IMR-90 (cell line): ENCODE measurements around the gene UMODL1. TPM values are rescaled to one million over a fixed set of nuclear protein-coding genes. Genes with fewer than 3 reads are reported as not detected.

Experiments used
- ATAC-seq: fragments of 200-7000 bp; cut with Tn5 transposase; 2 replicates; pipeline ENCODE4 v1.9.1; 2020; ENCODE audit warnings: low read depth, mild to moderate bottlenecking, moderate library complexity
- BruUV-seq: library from RNA; stranded (reverse); fragments of 400-500 nt; replicated peaks from 2 replicates; lab custom pipeline; 2021; lab: Mats Ljungman, UMichigan
- CTCF ChIA-PET: fragments of 300-600 bp; formaldehyde crosslinking; extraction: SDS; loops from one replicate; lab custom pipeline; 2021; ENCODE audit warnings: antibody characterized with exemption; lab: Yijun Ruan, JAX
- POLR2A ChIA-PET: fragments of 300-600 bp; sonication (Branson Sonifier 250); formaldehyde crosslinking; loops from one replicate; lab custom pipeline; 2022; ENCODE audit warnings: antibody characterized with exemption; ENCODE audit not compliant: unreplicated experiment; lab: Charles Lee
- DNase-seq: peaks from one replicate; pipeline ENCODE4 v3.0.0; 2013
- H2AFZ ChIP-seq: replicated peaks from 2 replicates; pipeline ENCODE3; 2013; ENCODE audit warnings: low read length, mild to moderate bottlenecking; ENCODE audit not compliant: poor library complexity
- H2AK5ac ChIP-seq: 2 replicates; pipeline ENCODE4 v1.6.1; 2013; ENCODE audit warnings: low read depth, low read length, inconsistent platforms
- H2AK9ac ChIP-seq: replicated peaks from 2 replicates; pipeline ENCODE3; 2013; ENCODE audit warnings: mild to moderate bottlenecking, low read depth, low read length, moderate library complexity; ENCODE audit not compliant: poor library complexity
- H2BK120ac ChIP-seq: 2 replicates; pipeline ENCODE4 v1.6.1; 2013; ENCODE audit warnings: low read depth, low read length, inconsistent platforms
- H2BK15ac ChIP-seq: 3 replicates; pipeline ENCODE4 v1.6.1; 2013; ENCODE audit warnings: low read depth, low read length, inconsistent platforms
- H2BK20ac ChIP-seq: 2 replicates; pipeline ENCODE4 v1.6.1; 2013; ENCODE audit warnings: low read depth, mild to moderate bottlenecking, inconsistent platforms, low read length, moderate library complexity
- H2BK5ac ChIP-seq: 2 replicates; pipeline ENCODE4 v1.6.1; 2013; ENCODE audit warnings: mild to moderate bottlenecking, low read depth, low read length, inconsistent platforms; ENCODE audit not compliant: poor library complexity, severe bottlenecking
- H3K14ac ChIP-seq: replicated peaks from 2 replicates; pipeline ENCODE4 v1.6.1; 2013; ENCODE audit warnings: low read depth, low read length, inconsistent platforms
- H3K18ac ChIP-seq: 2 replicates; pipeline ENCODE4 v1.6.1; 2013; ENCODE audit warnings: low read depth, low read length, control low read depth
- H3K23ac ChIP-seq: 2 replicates; pipeline ENCODE4 v1.6.1; 2013; ENCODE audit warnings: low read depth, low read length, inconsistent platforms
- H3K27ac ChIP-seq: 2 replicates; pipeline ENCODE4 v1.5.1; 2013; ENCODE audit warnings: mild to moderate bottlenecking, control low read depth, low read length; ENCODE audit not compliant: insufficient read depth
- H3K27me3 ChIP-seq: 2 replicates; pipeline ENCODE4 v1.6.1; 2013; ENCODE audit warnings: low read length; ENCODE audit not compliant: control insufficient read depth, insufficient read depth
- H3K36me3 ChIP-seq: 2 replicates; pipeline ENCODE4 v1.6.1; 2013; ENCODE audit warnings: low read length, mixed read lengths; ENCODE audit not compliant: control insufficient read depth, insufficient read depth
- H3K4ac ChIP-seq: 2 replicates; pipeline ENCODE4 v1.6.1; 2013; ENCODE audit warnings: low read depth, low read length, inconsistent platforms
- H3K4me1 ChIP-seq: 2 replicates; pipeline ENCODE4 v1.6.1; 2013; ENCODE audit warnings: low read length, mixed read lengths; ENCODE audit not compliant: control insufficient read depth, insufficient read depth
- H3K4me2 ChIP-seq: 2 replicates; pipeline ENCODE4 v1.6.1; 2013; ENCODE audit warnings: low read depth, mild to moderate bottlenecking, control low read depth, low read length, moderate library complexity
- H3K4me3 ChIP-seq: 2 replicates; pipeline ENCODE4 v1.5.1; 2013; ENCODE audit warnings: low read depth, mild to moderate bottlenecking, control low read depth, low read length, moderate library complexity; ENCODE audit not compliant: insufficient read depth
- H3K56ac ChIP-seq: 2 replicates; pipeline ENCODE4 v1.6.1; 2013; ENCODE audit warnings: low read length, inconsistent platforms; ENCODE audit not compliant: insufficient read depth; ENCODE audit errors: extremely low read depth
- H3K79me1 ChIP-seq, 2 experiments: 2 replicates each; pipeline ENCODE4 v1.6.1; 2013; ENCODE audit warnings: low read length in 2 of 2, inconsistent platforms in 1 of 2, low read depth in 1 of 2
- H3K9ac ChIP-seq: 2 replicates; pipeline ENCODE4 v1.6.1; 2013; ENCODE audit warnings: low read depth, low read length, control low read depth
- H3K9me1 ChIP-seq: 2 replicates; pipeline ENCODE4 v1.6.1; 2013; ENCODE audit warnings: low read length, inconsistent platforms; ENCODE audit not compliant: insufficient read depth
- H3K9me3 ChIP-seq: 2 replicates; pipeline ENCODE4 v1.6.1; 2013; ENCODE audit warnings: low read length; ENCODE audit not compliant: control insufficient read depth, insufficient read depth
- H4K20me1 ChIP-seq: 2 replicates; pipeline ENCODE4 v1.6.1; 2013; ENCODE audit warnings: low read length, inconsistent platforms; ENCODE audit not compliant: insufficient read depth
- H4K5ac ChIP-seq: 2 replicates; pipeline ENCODE4 v1.6.1; 2013; ENCODE audit warnings: mild to moderate bottlenecking, low read depth, low read length, control low read depth
- H4K8ac ChIP-seq, 2 experiments: 2 replicates each; pipeline ENCODE4 v1.6.1; 2013; ENCODE audit warnings: low read depth in 2 of 2, low read length in 2 of 2, control low read depth in 1 of 2, inconsistent platforms in 1 of 2
- H4K91ac ChIP-seq: 2 replicates; pipeline ENCODE4 v1.6.1; 2013; ENCODE audit warnings: low read depth, low read length, inconsistent platforms; ENCODE audit not compliant: insufficient read depth
- BHLHE40 ChIP-seq: fragments of 150-350 bp; IDR thresholded peaks from 2 replicates; pipeline ENCODE4 v1.6.1; 2016; ENCODE audit warnings: mild to moderate bottlenecking, low read depth, low read length
- CEBPB ChIP-seq: IDR thresholded peaks from 2 replicates; pipeline ENCODE4 v1.6.1; 2012; ENCODE audit warnings: low read depth, low read length, improper control_type of control experiment
- CHD1 ChIP-seq: IDR thresholded peaks from 2 replicates; pipeline ENCODE4 v1.6.1; 2012; ENCODE audit warnings: low read depth, low read length, improper control_type of control experiment
- FOS ChIP-seq: fragments of 150-350 bp; IDR thresholded peaks from 2 replicates; pipeline ENCODE4 v1.6.1; 2016; ENCODE audit warnings: low read depth, low read length
- MAFK ChIP-seq: IDR thresholded peaks from 2 replicates; pipeline ENCODE4 v1.6.1; 2012; ENCODE audit warnings: low read depth, low read length, improper control_type of control experiment
- MAZ ChIP-seq: IDR thresholded peaks from 2 replicates; pipeline ENCODE4 v1.6.1; 2012; ENCODE audit warnings: low read depth, mild to moderate bottlenecking, low read length, improper control_type of control experiment, moderate library complexity, borderline replicate concordance
- MXI1 ChIP-seq: IDR thresholded peaks from 2 replicates; pipeline ENCODE4 v1.6.1; 2012; ENCODE audit warnings: low read depth, mild to moderate bottlenecking, low read length, moderate library complexity, borderline replicate concordance
- NFE2L2 ChIP-seq: fragments of 150-350 bp; IDR thresholded peaks from 2 replicates; pipeline ENCODE4 v1.6.1; 2016; ENCODE audit warnings: low read depth, mild to moderate bottlenecking, low read length
- POLR2A ChIP-seq: IDR thresholded peaks from 2 replicates; pipeline ENCODE4 v1.6.1; 2012; ENCODE audit warnings: mild to moderate bottlenecking, low read depth, low read length
- RAD21 ChIP-seq: IDR thresholded peaks from 2 replicates; pipeline ENCODE4 v1.6.1; 2012; ENCODE audit warnings: low read length, improper control_type of control experiment
- RCOR1 ChIP-seq: IDR thresholded peaks from 2 replicates; pipeline ENCODE4 v1.6.1; 2012; ENCODE audit warnings: mild to moderate bottlenecking, low read length, improper control_type of control experiment; ENCODE audit not compliant: insufficient replicate concordance
- RFX5 ChIP-seq: IDR thresholded peaks from 2 replicates; pipeline ENCODE4 v1.8.0; 2012; ENCODE audit warnings: low read depth, mild to moderate bottlenecking, low read length, moderate library complexity
- SMC3 ChIP-seq: fragments of 150-350 bp; IDR thresholded peaks from 2 replicates; pipeline ENCODE4 v1.6.1; 2016; ENCODE audit warnings: low read depth, mild to moderate bottlenecking, antibody characterized with exemption, low read length, moderate library complexity
- WGBS, 2 experiments: methylation state at CpG; one replicate each; pipeline versions ENCODE4 v1.1.5 to v1.1.7; 2013; ENCODE audit warnings: missing lambda C conversion rate in 2 of 2; ENCODE audit not compliant: insufficient read length in 1 of 2; ENCODE audit errors: extremely low coverage in 2 of 2; 5-methylcytosine and 5-hydroxymethylcytosine counted together
- dilution Hi-C: fragments of 300-500 bp; cut with HindIII; formaldehyde crosslinking; loops from one replicate; pipeline ENCODE4 v1.14.3; 2018; ENCODE audit warnings: low sequenced_read_pairs; ENCODE audit not compliant: unreplicated experiment
- in situ Hi-C: fragments of 300-500 bp; cut with MboI; formaldehyde crosslinking; loops from 3 replicates; pipeline ENCODE4 v1.14.3; 2019; ENCODE audit warnings: low sequenced_read_pairs, inconsistent platforms, mixed read lengths
- intact Hi-C: fragments of 100-400 bp; cut with micrococcal nuclease; formaldehyde crosslinking; loops from 2 replicates; pipeline ENCODE4 v1.10.0; 2022
- polyA plus RNA-seq, 3 experiments: library from polyadenylated mRNA; depleted of rRNA; stranded (reverse); fragments of >200 nt; gene quantifications; 2 replicates each; pipeline ENCODE4 v1.2.3, GENCODE V29; 2012; ENCODE audit warnings: low replicate concordance in 1 of 3
- total RNA-seq: library from RNA; depleted of rRNA; stranded (reverse); fragments of >200 nt; gene quantifications from 2 replicates; pipeline ENCODE4 v1.2.3, GENCODE V29; 2012
- TF ChIP-seq, protein P1 (sequence below): conservative IDR thresholded peaks from 2 replicates; pipeline ENCODE4 v1.5.1; 2012; ENCODE audit warnings: mild to moderate bottlenecking, low read depth, low read length, improper control_type of control experiment
- TF ChIP-seq, protein P2 (sequence below): fragments of 150-350 bp; IDR thresholded peaks from 2 replicates; pipeline ENCODE4 v1.6.1; 2017; ENCODE audit warnings: mild to moderate bottlenecking, antibody characterized with exemption, low read length, low read depth

UMODL1 gene
- total and polyA plus RNA-seq, 2 of the 4 experiments (the other 2 are of a cell fraction): 0.02 TPM; not detected in 1

DNA sequence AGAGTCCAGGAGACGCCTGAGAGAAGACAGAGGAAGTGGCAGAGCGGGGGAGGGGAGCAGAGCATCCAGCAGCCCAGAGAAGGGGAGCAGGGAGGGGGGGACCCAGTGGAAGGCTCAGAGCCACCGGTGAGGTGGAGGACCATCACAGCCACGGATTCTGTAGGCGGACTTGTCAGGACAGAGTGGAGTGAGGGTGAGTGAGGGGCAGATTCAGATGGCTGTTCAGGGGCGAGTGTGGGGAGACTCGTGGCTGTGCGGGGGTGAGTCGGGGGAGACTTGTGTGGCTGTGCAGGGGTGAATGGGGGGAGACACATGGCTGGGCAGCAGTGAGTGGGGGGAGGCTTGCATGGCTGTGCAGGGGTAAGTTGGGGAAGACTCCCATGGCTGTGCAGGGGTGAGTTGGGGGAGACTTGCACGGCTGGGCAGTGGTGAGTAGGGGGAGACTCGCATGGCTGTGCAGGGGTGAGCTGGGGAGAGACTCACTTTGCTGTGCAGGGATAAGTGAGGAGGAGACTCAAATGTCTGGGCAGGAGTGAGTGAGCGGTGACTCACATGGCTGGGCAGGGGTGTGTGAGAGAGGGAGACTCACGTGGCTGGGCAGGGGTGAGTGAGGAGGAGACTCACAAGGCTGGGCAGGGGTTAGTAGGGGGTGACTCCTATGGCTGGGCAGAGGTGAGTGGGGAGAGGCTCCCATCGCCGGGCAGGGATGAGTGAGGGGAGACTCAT is 91.0 kb downstream of the UMODL1 start:
- H3K4me1 ChIP-seq: no peaks in the 10 kb centered on the region
- dilution Hi-C loops: no loop called here
- TF ChIP-seq RCOR1: no peak
- no peak for TF ChIP-seq POLR2A
- no peak for TF ChIP-seq RAD21
- TF ChIP-seq MXI1: no peak
- no peak for TF ChIP-seq CEBPB
- no peak for TF ChIP-seq MAFK
- TF ChIP-seq MAZ: no peak
- no peak for TF ChIP-seq CHD1
- TF ChIP-seq, protein P1, sequence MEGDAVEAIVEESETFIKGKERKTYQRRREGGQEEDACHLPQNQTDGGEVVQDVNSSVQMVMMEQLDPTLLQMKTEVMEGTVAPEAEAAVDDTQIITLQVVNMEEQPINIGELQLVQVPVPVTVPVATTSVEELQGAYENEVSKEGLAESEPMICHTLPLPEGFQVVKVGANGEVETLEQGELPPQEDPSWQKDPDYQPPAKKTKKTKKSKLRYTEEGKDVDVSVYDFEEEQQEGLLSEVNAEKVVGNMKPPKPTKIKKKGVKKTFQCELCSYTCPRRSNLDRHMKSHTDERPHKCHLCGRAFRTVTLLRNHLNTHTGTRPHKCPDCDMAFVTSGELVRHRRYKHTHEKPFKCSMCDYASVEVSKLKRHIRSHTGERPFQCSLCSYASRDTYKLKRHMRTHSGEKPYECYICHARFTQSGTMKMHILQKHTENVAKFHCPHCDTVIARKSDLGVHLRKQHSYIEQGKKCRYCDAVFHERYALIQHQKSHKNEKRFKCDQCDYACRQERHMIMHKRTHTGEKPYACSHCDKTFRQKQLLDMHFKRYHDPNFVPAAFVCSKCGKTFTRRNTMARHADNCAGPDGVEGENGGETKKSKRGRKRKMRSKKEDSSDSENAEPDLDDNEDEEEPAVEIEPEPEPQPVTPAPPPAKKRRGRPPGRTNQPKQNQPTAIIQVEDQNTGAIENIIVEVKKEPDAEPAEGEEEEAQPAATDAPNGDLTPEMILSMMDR: no peak
- TF ChIP-seq RFX5: no peak
- TF ChIP-seq BHLHE40: no peak
- TF ChIP-seq, protein P2, sequence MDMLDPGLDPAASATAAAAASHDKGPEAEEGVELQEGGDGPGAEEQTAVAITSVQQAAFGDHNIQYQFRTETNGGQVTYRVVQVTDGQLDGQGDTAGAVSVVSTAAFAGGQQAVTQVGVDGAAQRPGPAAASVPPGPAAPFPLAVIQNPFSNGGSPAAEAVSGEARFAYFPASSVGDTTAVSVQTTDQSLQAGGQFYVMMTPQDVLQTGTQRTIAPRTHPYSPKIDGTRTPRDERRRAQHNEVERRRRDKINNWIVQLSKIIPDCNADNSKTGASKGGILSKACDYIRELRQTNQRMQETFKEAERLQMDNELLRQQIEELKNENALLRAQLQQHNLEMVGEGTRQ: no peak
- no peak for TF ChIP-seq SMC3
- no peak for TF ChIP-seq FOS
- no peak for TF ChIP-seq NFE2L2

More for the DNA sequence above, 91.0 kb downstream of the UMODL1 start:
- H3K79me1 ChIP-seq: no peaks in the 10 kb centered on the region
- no peaks in the 10 kb centered on the region for H3K9me3 ChIP-seq
- 65% methylated on average over 10 of the region's 15 CpGs; no CpG with 5 or more reads in 1 of the 2 experiments for WGBS, 2 experiments
- no peak overlapping the region for H2BK20ac ChIP-seq
- no peak overlapping the region for H4K91ac ChIP-seq
- in situ Hi-C loops: loop anchor here (25.0 kb wide), 1 partner anchor 675 kb away; no protein-coding TSS in a partner anchor
- H2BK120ac ChIP-seq: no peak overlapping the region
- DNase-seq (no peak), ATAC-seq (no peak)
- H3K4me3 ChIP-seq: no peak overlapping the region
- no peak overlapping the region for H3K4ac ChIP-seq
- no peaks in the 10 kb centered on the region for H3K9me1 ChIP-seq
- H2AK5ac ChIP-seq: no peak overlapping the region
- no peaks in the 10 kb centered on the region for H4K20me1 ChIP-seq
- no peak overlapping the region for H2BK15ac ChIP-seq
- H4K5ac ChIP-seq: no peak overlapping the region
- no peak overlapping the region for H3K9ac ChIP-seq
- H3K36me3 ChIP-seq: no peaks in the 10 kb centered on the region
- H2AFZ ChIP-seq: no peak overlapping the region
- POLR2A ChIA-PET: no interaction called here
- H3K27me3 ChIP-seq: peaks cover 14% of the 10 kb centered on the region
- intact Hi-C loops: loop anchor here (2.0 to 5.0 kb wide), 2 partner anchors 67 to 95 kb away; no protein-coding TSS in a partner anchor
- CTCF ChIA-PET: no interaction called here
- no peak overlapping the region for H3K27ac ChIP-seq
- no peak overlapping the region for H3K23ac ChIP-seq
- no peak overlapping the region for H3K18ac ChIP-seq
- no TSS peak for BruUV-seq
- H3K4me2 ChIP-seq: no peak overlapping the region
- H2BK5ac ChIP-seq: no peak overlapping the region
- H3K14ac ChIP-seq: no peak overlapping the region
- H3K56ac ChIP-seq: no peak overlapping the region
- H2AK9ac ChIP-seq: no peak overlapping the region
- no peak overlapping the region for H4K8ac ChIP-seq
